ENCODE results near the gene TMUB2. TPM values are rescaled to one million over a fixed set of nuclear protein-coding genes. Genes with fewer than 3 reads are reported as not detected.

Gene TMUB2
- polyA plus RNA-seq, 1 of the 3 experiments (the other 2 are of a cell fraction), result 49.5 TPM

DNA sequence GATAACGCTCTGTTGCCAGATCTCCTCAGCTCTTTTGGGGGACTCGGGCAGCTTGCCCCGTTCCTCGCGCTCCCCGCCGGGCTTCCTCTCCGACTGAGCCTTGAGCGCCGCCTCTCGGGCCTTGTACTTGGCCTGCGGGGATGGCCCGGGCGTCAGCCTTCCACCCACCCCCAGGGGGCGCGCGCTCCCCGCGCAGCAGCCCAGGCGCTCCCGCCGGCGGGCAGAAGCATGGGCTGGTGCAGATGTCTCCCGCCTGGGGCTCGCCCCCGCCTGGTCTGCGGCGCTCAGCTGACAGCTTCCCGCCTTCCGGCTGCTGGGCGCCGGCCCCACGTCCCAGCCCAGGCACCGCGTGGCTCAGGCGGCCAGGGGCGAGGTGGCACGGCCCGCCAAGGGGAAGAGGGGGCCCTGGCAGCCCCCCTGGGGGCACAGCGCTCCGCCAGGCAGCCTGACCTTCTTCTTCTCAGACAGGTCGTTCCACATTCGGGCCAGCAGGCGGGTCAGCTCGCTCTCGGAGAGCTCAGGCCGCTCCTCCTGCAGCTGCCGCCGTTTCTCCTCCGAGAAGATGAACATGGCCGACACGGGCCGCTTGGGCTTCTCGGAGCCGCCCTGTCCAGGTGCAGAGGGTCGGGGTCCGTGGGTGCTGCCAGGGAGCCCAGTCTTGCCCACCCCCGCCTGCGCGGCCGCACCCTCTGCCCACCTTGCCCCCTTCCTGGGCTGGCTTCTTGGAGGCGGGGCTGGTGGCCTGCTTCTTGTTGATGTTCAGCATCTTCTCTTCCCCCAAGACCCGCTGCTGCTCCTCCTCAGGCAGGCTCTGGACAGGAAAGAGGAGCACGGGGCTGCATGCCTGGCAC lies 23.8 kb downstream of the TMUB2 start:
- Histone ChIP-seq H3K4me2 (no peak overlapping the region), H3K36me3 (replicated peaks in 1 of 2; ENCODE audit: control insufficient read depth in 1 of 2, insufficient read depth in 2 of 2, low read length in 1 of 2) (peaks cover 42 to 74% of the 10 kb centered on the region in 2 experiments), H3K4me1 (ENCODE audit: control insufficient read depth in 1 of 2, insufficient read depth in 2 of 2, low read depth in 1 of 2, low read length in 1 of 2) (0 out of 4 replicates have a peak, but pooled peaks cover 0 to 4% of the 10 kb centered on the region in 2 experiments), H2AFZ (ENCODE audit: low read depth) (no peak overlapping the region), H3K4me3 (ENCODE audit: low read depth in 2 of 2, low read length in 1 of 2) (peak overlapping the region in 1 of 2 experiments; percentile 44; a peak in 1 of 4 replicates), H3K27me3 (ENCODE audit: insufficient read depth) (no peaks in the 10 kb centered on the region), H3K27ac (ENCODE audit: low read depth in 2 of 2, low read length in 1 of 2) (no peak overlapping the region), H3K9me2 (no peaks in the 10 kb centered on the region), H3K9ac (no peak overlapping the region), H4K20me1 (ENCODE audit: insufficient read depth) (peaks cover 14% of the 10 kb centered on the region; the same call in 1 of the 2 replicates), H3K9me3 (no peaks in the 10 kb centered on the region), H3F3A (replicated peaks; ENCODE audit: insufficient read depth) (peaks cover 35% of the 10 kb centered on the region), H3K79me2 (ENCODE audit: insufficient read depth) (peaks cover 8% of the 10 kb centered on the region; the same call in 1 of the 2 replicates)
- TF ChIP-seq SIN3A (IDR thresholded peaks at IDR 0.05; ENCODE audit: borderline replicate concordance, low read depth, low read length) (peak; percentile 89; the same call in 1 of the 2 replicates), FOSL2 (IDR thresholded peaks at IDR 0.05; ENCODE audit: borderline replicate concordance, low read depth) (no peak), SMC3 (IDR thresholded peaks at IDR 0.05; ENCODE audit: low read depth, low read length) (peak; percentile 59), MXI1 (IDR thresholded peaks at IDR 0.05; ENCODE audit: low read depth, low read length) (peak; percentile 57; the same call in 1 of the 2 replicates), POLR2AphosphoS5 (IDR thresholded peaks at IDR 0.05; ENCODE audit: low read depth, low read length) (no peak), ELF1 (IDR thresholded peaks at IDR 0.05) (no peak), TCF12 (IDR thresholded peaks at IDR 0.05) (no peak), RAD21 (IDR thresholded peaks at IDR 0.05; ENCODE audit: low read length) (peak; percentile 70)
- TF ChIP-seq, protein P1, sequence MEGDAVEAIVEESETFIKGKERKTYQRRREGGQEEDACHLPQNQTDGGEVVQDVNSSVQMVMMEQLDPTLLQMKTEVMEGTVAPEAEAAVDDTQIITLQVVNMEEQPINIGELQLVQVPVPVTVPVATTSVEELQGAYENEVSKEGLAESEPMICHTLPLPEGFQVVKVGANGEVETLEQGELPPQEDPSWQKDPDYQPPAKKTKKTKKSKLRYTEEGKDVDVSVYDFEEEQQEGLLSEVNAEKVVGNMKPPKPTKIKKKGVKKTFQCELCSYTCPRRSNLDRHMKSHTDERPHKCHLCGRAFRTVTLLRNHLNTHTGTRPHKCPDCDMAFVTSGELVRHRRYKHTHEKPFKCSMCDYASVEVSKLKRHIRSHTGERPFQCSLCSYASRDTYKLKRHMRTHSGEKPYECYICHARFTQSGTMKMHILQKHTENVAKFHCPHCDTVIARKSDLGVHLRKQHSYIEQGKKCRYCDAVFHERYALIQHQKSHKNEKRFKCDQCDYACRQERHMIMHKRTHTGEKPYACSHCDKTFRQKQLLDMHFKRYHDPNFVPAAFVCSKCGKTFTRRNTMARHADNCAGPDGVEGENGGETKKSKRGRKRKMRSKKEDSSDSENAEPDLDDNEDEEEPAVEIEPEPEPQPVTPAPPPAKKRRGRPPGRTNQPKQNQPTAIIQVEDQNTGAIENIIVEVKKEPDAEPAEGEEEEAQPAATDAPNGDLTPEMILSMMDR (IDR thresholded peaks at IDR 0.05), result peak; percentile 62
- TF ChIP-seq, protein P2, sequence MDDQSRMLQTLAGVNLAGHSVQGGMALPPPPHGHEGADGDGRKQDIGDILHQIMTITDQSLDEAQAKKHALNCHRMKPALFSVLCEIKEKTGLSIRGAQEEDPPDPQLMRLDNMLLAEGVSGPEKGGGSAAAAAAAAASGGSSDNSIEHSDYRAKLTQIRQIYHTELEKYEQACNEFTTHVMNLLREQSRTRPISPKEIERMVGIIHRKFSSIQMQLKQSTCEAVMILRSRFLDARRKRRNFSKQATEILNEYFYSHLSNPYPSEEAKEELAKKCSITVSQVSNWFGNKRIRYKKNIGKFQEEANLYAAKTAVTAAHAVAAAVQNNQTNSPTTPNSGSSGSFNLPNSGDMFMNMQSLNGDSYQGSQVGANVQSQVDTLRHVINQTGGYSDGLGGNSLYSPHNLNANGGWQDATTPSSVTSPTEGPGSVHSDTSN (IDR thresholded peaks at IDR 0.05), result no peak
- peak; percentile 92 for DNase-seq
- WGBS (ENCODE audit: low lambda C conversion rate), result 84% methylated on average over 36 of the region's 64 CpGs
- CTCF ChIA-PET, result interaction anchor here (0.6 to 6.7 kb wide), 17 partner anchors 9 to 306 kb away, joined by 3 to 57 read pairs (median 7); partner anchors contain the start of genes GRN and UBTF
- POLR2A ChIA-PET, result interaction anchor here (1.3 kb wide), 1 partner anchor 106 kb away, joined by 4 read pairs; no protein-coding TSS in a partner anchor
